Measurements from ENCODE around the gene RNGTT.

Gene RNGTT

GRCh38 chr6:88626460-88626859 is 337.0 kb downstream of the RNGTT start:
- no peak overlapping the region for H3K27ac ChIP-seq
- TF ChIP-seq ZFX (IDR thresholded peaks at IDR 0.05) (no peak), CTCF (conservative IDR thresholded peaks at IDR 0.05) (no peak)

GRCh38 chr6:88623531-88623930 is 339.9 kb downstream of the RNGTT start:
- TF ChIP-seq ZFX (IDR thresholded peaks at IDR 0.05) (no peak), CTCF (conservative IDR thresholded peaks at IDR 0.05) (no peak)
- no peak overlapping the region for H3K27ac ChIP-seq

- TF ChIP-seq ZFX (IDR thresholded peaks at IDR 0.05) (no peak), CTCF (conservative IDR thresholded peaks at IDR 0.05) (no peak)
- H3K27ac ChIP-seq: no peak overlapping the region
These were observed 343.5 kb downstream of the RNGTT start for GRCh38 chr6:88619951-88620350.

- H3K27ac ChIP-seq: no peak overlapping the region
- TF ChIP-seq ZFX (IDR thresholded peaks at IDR 0.05) (no peak), CTCF (conservative IDR thresholded peaks at IDR 0.05) (no peak)
These were observed 347.0 kb downstream of the RNGTT start for GRCh38 chr6:88616380-88616779.

GRCh38 chr6:88614316-88614877 is 349.0 kb downstream of the RNGTT start:
- H3K27ac ChIP-seq: no peak overlapping the region
- TF ChIP-seq ZFX (IDR thresholded peaks at IDR 0.05) (no peak), CTCF (conservative IDR thresholded peaks at IDR 0.05) (no peak)

GRCh38 chr6:88612631-88613030 is 350.8 kb downstream of the RNGTT start:
- no peak overlapping the region for H3K27ac ChIP-seq
- no peak for TF ChIP-seq ZFX (IDR thresholded peaks at IDR 0.05)
- TF ChIP-seq CTCF (conservative IDR thresholded peaks at IDR 0.05): no peak

GRCh38 chr6:88611721-88612120 is 351.7 kb downstream of the RNGTT start:
- H3K27ac ChIP-seq: no peak overlapping the region
- TF ChIP-seq CTCF (conservative IDR thresholded peaks at IDR 0.05) (no peak), ZFX (IDR thresholded peaks at IDR 0.05) (no peak)

Data from C4-2B (cell line).